Measurements from ENCODE around the gene GALT. TPM values are rescaled to one million over a fixed set of nuclear protein-coding genes. Genes with fewer than 3 reads are reported as not detected.

Gene GALT
- total and polyA plus RNA-seq, 2 of the 13 experiments (the other 11 are each of a cell fraction or from before 2014, with no cell fraction given) = 40.4 to 46.3 TPM

DNA sequence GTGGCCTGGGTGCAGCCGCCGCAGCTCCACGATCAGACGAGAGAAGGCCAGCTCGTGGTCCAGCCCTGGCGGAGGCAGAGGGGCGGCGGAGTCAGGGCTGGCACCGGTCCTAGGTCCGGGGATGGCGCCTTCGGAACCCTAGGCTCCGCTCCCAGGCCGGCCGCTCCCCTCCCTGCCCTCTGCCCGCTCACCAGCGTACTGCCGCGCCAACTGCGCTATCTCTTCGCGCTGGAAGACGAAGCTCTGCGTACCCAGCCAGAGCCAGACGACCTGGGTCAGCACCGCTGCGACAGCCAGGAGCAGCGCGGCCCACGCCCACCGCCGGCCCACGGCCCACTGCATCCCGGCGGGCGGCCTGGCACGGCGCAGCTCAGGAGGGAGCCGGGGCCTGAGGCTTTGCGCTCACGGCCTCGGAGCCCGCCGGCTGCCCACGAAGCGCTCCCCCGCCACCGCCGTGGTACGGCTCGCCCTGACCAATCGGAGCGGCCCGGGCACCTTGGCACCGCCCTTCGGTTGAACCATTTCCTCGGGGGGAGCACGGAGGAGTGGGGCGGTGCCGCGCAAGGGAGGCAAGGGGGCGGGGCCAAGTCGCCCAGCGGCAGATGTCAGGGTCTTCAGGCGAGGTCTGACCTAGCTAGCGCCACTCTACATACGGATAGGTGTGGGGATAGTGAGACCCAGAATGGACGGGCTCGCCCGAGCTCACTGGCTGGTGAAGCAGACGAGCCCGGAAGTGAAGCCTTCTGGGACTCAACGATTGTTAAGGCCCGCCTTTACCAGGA, 8.9 kb upstream of the GALT start, which contains the start of gene SIGMAR1 (continued):
- TF ChIP-seq PHF8 (CRISPR knock-in tag; IDR thresholded peaks at IDR 0.05) (peak; percentile 80), TMF1 (CRISPR knock-in tag; IDR thresholded peaks at IDR 0.05; ENCODE audit: low read depth) (peak; percentile 98), SP1 (IDR thresholded peaks at IDR 0.05) (no peak), SP1 (CRISPR knock-in tag; IDR thresholded peaks at IDR 0.05) (peak; percentile 94), ZFP36L2 (CRISPR knock-in tag; IDR thresholded peaks at IDR 0.05) (no peak), POLR2AphosphoS2 (IDR thresholded peaks at IDR 0.05; ENCODE audit: low read depth, low read length) (no peak), MEIS1 (CRISPR knock-in tag; IDR thresholded peaks at IDR 0.05; ENCODE audit: borderline replicate concordance) (no peak; the same call in 1 of the 2 replicates), YEATS4 (CRISPR knock-in tag; IDR thresholded peaks at IDR 0.05; ENCODE audit: borderline replicate concordance) (peak; percentile 86), NONO (IDR thresholded peaks at IDR 0.05) (no peak), NONO (CRISPR knock-in tag; conservative IDR thresholded peaks at IDR 0.05) (peak; percentile 90), AKAP8 (CRISPR knock-in tag; IDR thresholded peaks at IDR 0.05) (peak; percentile 58; the same call in 1 of the 2 replicates), BORCS8-MEF2B (CRISPR knock-in tag; IDR thresholded peaks at IDR 0.05) (peak; percentile 82), ZNF879 (CRISPR knock-in tag; IDR thresholded peaks at IDR 0.05) (peak; percentile 88), ZNF251 (CRISPR knock-in tag; IDR thresholded peaks at IDR 0.05) (no peak), ZNF160 (CRISPR knock-in tag; IDR thresholded peaks at IDR 0.05) (peak; percentile 50; the same call in 1 of the 2 replicates)
- TF ChIP-seq, protein P1, sequence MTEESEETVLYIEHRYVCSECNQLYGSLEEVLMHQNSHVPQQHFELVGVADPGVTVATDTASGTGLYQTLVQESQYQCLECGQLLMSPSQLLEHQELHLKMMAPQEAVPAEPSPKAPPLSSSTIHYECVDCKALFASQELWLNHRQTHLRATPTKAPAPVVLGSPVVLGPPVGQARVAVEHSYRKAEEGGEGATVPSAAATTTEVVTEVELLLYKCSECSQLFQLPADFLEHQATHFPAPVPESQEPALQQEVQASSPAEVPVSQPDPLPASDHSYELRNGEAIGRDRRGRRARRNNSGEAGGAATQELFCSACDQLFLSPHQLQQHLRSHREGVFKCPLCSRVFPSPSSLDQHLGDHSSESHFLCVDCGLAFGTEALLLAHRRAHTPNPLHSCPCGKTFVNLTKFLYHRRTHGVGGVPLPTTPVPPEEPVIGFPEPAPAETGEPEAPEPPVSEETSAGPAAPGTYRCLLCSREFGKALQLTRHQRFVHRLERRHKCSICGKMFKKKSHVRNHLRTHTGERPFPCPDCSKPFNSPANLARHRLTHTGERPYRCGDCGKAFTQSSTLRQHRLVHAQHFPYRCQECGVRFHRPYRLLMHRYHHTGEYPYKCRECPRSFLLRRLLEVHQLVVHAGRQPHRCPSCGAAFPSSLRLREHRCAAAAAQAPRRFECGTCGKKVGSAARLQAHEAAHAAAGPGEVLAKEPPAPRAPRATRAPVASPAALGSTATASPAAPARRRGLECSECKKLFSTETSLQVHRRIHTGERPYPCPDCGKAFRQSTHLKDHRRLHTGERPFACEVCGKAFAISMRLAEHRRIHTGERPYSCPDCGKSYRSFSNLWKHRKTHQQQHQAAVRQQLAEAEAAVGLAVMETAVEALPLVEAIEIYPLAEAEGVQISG (CRISPR knock-in tag; IDR thresholded peaks at IDR 0.05) = peak; percentile 75
- TF ChIP-seq, protein P2, sequence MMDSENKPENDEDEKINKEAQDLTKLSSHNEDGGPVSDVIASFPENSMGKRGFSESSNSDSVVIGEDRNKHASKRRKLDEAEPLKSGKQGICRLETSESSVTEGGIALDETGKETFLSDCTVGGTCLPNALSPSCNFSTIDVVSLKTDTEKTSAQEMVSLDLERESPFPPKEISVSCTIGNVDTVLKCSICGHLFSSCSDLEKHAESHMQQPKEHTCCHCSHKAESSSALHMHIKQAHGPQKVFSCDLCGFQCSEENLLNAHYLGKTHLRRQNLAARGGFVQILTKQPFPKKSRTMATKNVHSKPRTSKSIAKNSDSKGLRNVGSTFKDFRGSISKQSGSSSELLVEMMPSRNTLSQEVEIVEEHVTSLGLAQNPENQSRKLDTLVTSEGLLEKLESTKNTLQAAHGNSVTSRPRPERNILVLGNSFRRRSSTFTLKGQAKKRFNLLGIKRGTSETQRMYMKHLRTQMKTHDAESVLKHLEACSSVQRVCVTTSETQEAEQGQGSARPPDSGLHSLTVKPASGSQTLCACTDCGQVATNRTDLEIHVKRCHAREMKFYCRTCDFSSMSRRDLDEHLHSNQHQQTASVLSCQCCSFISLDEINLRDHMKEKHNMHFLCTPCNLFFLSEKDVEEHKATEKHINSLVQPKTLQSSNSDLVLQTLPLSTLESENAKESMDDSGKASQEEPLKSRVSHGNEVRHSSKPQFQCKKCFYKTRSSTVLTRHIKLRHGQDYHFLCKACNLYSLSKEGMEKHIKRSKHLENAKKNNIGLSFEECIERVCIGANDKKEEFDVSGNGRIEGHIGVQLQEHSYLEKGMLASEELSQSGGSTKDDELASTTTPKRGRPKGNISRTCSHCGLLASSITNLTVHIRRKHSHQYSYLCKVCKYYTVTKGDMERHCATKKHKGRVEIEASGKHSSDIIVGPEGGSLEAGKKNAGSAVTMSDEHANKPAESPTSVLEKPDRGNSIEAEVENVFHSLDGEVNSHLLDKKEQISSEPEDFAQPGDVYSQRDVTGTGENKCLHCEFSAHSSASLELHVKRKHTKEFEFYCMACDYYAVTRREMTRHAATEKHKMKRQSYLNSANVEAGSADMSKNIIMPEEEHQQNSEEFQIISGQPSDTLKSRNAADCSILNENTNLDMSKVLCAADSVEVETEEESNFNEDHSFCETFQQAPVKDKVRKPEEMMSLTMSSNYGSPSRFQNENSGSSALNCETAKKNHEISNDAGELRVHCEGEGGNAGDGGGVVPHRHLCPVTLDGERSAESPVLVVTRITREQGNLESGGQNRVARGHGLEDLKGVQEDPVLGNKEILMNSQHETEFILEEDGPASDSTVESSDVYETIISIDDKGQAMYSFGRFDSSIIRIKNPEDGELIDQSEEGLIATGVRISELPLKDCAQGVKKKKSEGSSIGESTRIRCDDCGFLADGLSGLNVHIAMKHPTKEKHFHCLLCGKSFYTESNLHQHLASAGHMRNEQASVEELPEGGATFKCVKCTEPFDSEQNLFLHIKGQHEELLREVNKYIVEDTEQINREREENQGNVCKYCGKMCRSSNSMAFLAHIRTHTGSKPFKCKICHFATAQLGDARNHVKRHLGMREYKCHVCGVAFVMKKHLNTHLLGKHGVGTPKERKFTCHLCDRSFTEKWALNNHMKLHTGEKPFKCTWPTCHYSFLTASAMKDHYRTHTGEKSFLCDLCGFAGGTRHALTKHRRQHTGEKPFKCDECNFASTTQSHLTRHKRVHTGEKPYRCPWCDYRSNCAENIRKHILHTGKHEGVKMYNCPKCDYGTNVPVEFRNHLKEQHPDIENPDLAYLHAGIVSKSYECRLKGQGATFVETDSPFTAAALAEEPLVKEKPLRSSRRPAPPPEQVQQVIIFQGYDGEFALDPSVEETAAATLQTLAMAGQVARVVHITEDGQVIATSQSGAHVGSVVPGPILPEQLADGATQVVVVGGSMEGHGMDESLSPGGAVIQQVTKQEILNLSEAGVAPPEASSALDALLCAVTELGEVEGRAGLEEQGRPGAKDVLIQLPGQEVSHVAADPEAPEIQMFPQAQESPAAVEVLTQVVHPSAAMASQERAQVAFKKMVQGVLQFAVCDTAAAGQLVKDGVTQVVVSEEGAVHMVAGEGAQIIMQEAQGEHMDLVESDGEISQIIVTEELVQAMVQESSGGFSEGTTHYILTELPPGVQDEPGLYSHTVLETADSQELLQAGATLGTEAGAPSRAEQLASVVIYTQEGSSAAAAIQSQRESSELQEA (CRISPR knock-in tag; IDR thresholded peaks at IDR 0.05; ENCODE audit: not compliant biosample characterization) = peak; percentile 51
- TF ChIP-seq, protein P3, sequence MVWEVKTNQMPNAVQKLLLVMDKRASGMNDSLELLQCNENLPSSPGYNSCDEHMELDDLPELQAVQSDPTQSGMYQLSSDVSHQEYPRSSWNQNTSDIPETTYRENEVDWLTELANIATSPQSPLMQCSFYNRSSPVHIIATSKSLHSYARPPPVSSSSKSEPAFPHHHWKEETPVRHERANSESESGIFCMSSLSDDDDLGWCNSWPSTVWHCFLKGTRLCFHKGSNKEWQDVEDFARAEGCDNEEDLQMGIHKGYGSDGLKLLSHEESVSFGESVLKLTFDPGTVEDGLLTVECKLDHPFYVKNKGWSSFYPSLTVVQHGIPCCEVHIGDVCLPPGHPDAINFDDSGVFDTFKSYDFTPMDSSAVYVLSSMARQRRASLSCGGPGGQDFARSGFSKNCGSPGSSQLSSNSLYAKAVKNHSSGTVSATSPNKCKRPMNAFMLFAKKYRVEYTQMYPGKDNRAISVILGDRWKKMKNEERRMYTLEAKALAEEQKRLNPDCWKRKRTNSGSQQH (CRISPR knock-in tag; IDR thresholded peaks at IDR 0.05; ENCODE audit: low read depth) = no peak; the same call in 1 of the 2 replicates

Measured in HepG2 (cell line).